HepG2 (cell line): ENCODE results near the gene PCIF1. TPM values are rescaled to one million over a fixed set of nuclear protein-coding genes. Genes with fewer than 3 reads are reported as not detected.

ENCODE experiments used
- BHLHE40 ChIP-seq: IDR thresholded peaks from 2 replicates; pipeline ENCODE4 v1.6.1; 2011; ENCODE audit warnings: low read length, improper control_type of control experiment
- FOXC1 ChIP-seq: sonication (generic); formaldehyde crosslinking; IDR thresholded peaks from 2 replicates; pipeline ENCODE4 v1.8.0; 2022; ENCODE audit warnings: mild to moderate bottlenecking, missing genetic modification reagents, borderline replicate concordance
- GPN1 ChIP-seq: sonication (generic); formaldehyde crosslinking; IDR thresholded peaks from 2 replicates; pipeline ENCODE4 v1.5.1; 2020; ENCODE audit warnings: missing genetic modification reagents, borderline replicate concordance
- HBP1 ChIP-seq: IDR thresholded peaks from 2 replicates; pipeline ENCODE4 v1.6.1; 2016; ENCODE audit warnings: low read depth, control low read depth
- MAFK ChIP-seq, 2 experiments: IDR thresholded peaks in 1 of 2; conservative IDR thresholded peaks in 1 of 2; 2 replicates each; pipeline ENCODE4 v1.6.1; 2011; ENCODE audit warnings: improper control_type of control experiment in 2 of 2, low read length in 2 of 2
- MXI1 ChIP-seq: IDR thresholded peaks from 3 replicates; pipeline ENCODE4 v1.6.1; 2012; ENCODE audit warnings: low read depth, low read length, inconsistent platforms, borderline replicate concordance
- MYNN ChIP-seq: sonication (generic); formaldehyde crosslinking; IDR thresholded peaks from 2 replicates; pipeline ENCODE4 v1.4.0; 2020; ENCODE audit warnings: mild to moderate bottlenecking, low read depth, missing genetic modification reagents
- NCOA1 ChIP-seq: sonication (generic); formaldehyde crosslinking; IDR thresholded peaks from 2 replicates; pipeline ENCODE4 v1.9.0; 2021; ENCODE audit warnings: missing genetic modification reagents
- RXRA ChIP-seq: sonication (generic); formaldehyde crosslinking; IDR thresholded peaks from 2 replicates; pipeline ENCODE4 v1.5.1; 2020; ENCODE audit warnings: missing genetic modification reagents
- RXRB ChIP-seq: IDR thresholded peaks from 2 replicates; pipeline ENCODE4 v1.6.1; 2016; ENCODE audit warnings: borderline replicate concordance, missing genetic modification reagents, missing compliant biosample characterization
- ZBTB33 ChIP-seq: sonication (generic); formaldehyde crosslinking; IDR thresholded peaks from 2 replicates; pipeline ENCODE4 v1.4.0; 2020; ENCODE audit warnings: missing genetic modification reagents
- ZC3H4 ChIP-seq: sonication (generic); formaldehyde crosslinking; IDR thresholded peaks from 2 replicates; pipeline ENCODE4 v1.4.0; 2020; ENCODE audit warnings: missing genetic modification reagents, borderline replicate concordance
- ZNF10 ChIP-seq: sonication (generic); formaldehyde crosslinking; IDR thresholded peaks from 2 replicates; pipeline ENCODE4 v1.4.0; 2020; ENCODE audit warnings: mild to moderate bottlenecking, low read depth, missing genetic modification reagents, borderline replicate concordance
- polyA plus RNA-seq, 8 experiments: library from polyadenylated mRNA; depleted of rRNA in 3 of 8; stranded (reverse) in 7 of 8; unstranded in 1 of 8; fragments of >200 nt; fragmentation: Illumina TruSeq in 4 of 8; extraction: Trizol in 4 of 8; gene quantifications; 2 replicates each; pipeline versions ENCODE4 v1.2.1 to v1.2.3, GENCODE V29; 2011 to 2016; ENCODE audit warnings: low read depth in 4 of 8, missing spikeins in 1 of 8, mixed read lengths in 1 of 8; ENCODE audit not compliant: insufficient read depth in 1 of 8
- total RNA-seq, 5 experiments: library from RNA; depleted of rRNA; stranded (reverse); fragments of >200 nt; fragmentation: Illumina TruSeq; extraction: Trizol; gene quantifications; 2 replicates each; pipeline ENCODE4 v1.2.3, GENCODE V29; 2016; ENCODE audit warnings: low read depth in 1 of 5
- TF ChIP-seq, protein P1 (sequence below): sonication (generic); formaldehyde crosslinking; IDR thresholded peaks from 2 replicates; pipeline ENCODE4 v1.5.0; 2020; ENCODE audit warnings: missing genetic modification reagents
- TF ChIP-seq, protein P2 (sequence below): sonication (generic); formaldehyde crosslinking; IDR thresholded peaks from 2 replicates; pipeline ENCODE4 v1.5.1; 2020; ENCODE audit warnings: mild to moderate bottlenecking, moderate library complexity, missing genetic modification reagents

Gene PCIF1
- total and polyA plus RNA-seq, 2 of the 13 experiments (the other 11 are each of a cell fraction or from before 2014, with no cell fraction given) = 20.9 to 24.4 TPM

- TF ChIP-seq MAFK (conservative IDR thresholded peaks at IDR 0.05 in 1 of 2, IDR thresholded peaks at IDR 0.05 in 1 of 2; ENCODE audit: low read length in 2 of 2) = no peak
- no peak for TF ChIP-seq GPN1 (CRISPR knock-in tag)
- TF ChIP-seq ZC3H4 (CRISPR knock-in tag) = no peak
- TF ChIP-seq, protein P1, sequence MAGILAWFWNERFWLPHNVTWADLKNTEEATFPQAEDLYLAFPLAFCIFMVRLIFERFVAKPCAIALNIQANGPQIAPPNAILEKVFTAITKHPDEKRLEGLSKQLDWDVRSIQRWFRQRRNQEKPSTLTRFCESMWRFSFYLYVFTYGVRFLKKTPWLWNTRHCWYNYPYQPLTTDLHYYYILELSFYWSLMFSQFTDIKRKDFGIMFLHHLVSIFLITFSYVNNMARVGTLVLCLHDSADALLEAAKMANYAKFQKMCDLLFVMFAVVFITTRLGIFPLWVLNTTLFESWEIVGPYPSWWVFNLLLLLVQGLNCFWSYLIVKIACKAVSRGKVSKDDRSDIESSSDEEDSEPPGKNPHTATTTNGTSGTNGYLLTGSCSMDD (CRISPR knock-in tag) = no peak
- TF ChIP-seq BHLHE40 = no peak
- no peak for TF ChIP-seq NCOA1 (CRISPR knock-in tag)
- no peak for TF ChIP-seq RXRA (CRISPR knock-in tag)
- no peak for TF ChIP-seq HBP1 (CRISPR knock-in tag)
- TF ChIP-seq ZNF10 = no peak
- peak; percentile 27; the same call in 1 of the 3 replicates for TF ChIP-seq MXI1
- TF ChIP-seq FOXC1 (CRISPR knock-in tag) = peak; percentile 38; the same call in 1 of the 2 replicates
- TF ChIP-seq MYNN (CRISPR knock-in tag) = no peak
- peak; percentile 63 for TF ChIP-seq ZBTB33 (CRISPR knock-in tag)
- TF ChIP-seq, protein P2, sequence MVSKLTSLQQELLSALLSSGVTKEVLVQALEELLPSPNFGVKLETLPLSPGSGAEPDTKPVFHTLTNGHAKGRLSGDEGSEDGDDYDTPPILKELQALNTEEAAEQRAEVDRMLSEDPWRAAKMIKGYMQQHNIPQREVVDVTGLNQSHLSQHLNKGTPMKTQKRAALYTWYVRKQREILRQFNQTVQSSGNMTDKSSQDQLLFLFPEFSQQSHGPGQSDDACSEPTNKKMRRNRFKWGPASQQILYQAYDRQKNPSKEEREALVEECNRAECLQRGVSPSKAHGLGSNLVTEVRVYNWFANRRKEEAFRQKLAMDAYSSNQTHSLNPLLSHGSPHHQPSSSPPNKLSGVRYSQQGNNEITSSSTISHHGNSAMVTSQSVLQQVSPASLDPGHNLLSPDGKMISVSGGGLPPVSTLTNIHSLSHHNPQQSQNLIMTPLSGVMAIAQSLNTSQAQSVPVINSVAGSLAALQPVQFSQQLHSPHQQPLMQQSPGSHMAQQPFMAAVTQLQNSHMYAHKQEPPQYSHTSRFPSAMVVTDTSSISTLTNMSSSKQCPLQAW = no peak
- no peak for TF ChIP-seq RXRB (CRISPR knock-in tag)
Measured at GRCh38 chr20:45911486-45912343, 22.8 kb upstream of the PCIF1 start, which contains the start of gene PLTP (continued).
